Chondrocyte (in vitro differentiated cells): Measurements from ENCODE around the gene VDAC1. TPM values are rescaled to one million over a fixed set of nuclear protein-coding genes. Genes with fewer than 3 reads are reported as not detected.
A peak's percentile ranks its signal among the peaks of the same experiment; 100 is the strongest.
"Not testable (repeated sequence)": the region's sequence is repeated elsewhere in the genome, so short reads cannot be mapped to it uniquely, and the experiment has no call there.

Source experiments
- DNase-seq: peaks from one replicate; pipeline ENCODE4 v3.0.0; 2021; ENCODE audit warnings: mixed read lengths, low spot score
- H3K27ac Mint-ChIP-seq: one replicate; pipeline ENCODE4 v1.8.0; 2021; ENCODE audit warnings: mild to moderate bottlenecking, moderate library complexity, mixed read lengths; ENCODE audit not compliant: unreplicated experiment
- H3K27me3 Mint-ChIP-seq: 2 replicates; pipeline ENCODE4 v1.8.0; 2021; ENCODE audit warnings: low read depth, mixed read lengths
- H3K36me3 Mint-ChIP-seq: 2 replicates; pipeline ENCODE4 v1.8.0; 2021; ENCODE audit warnings: low read depth, mixed read lengths
- H3K4me1 Mint-ChIP-seq: 2 replicates; pipeline ENCODE4 v1.8.0; 2021; ENCODE audit warnings: low read depth, mild to moderate bottlenecking, mixed read lengths
- H3K4me3 Mint-ChIP-seq: one replicate; pipeline ENCODE4 v1.8.0; 2021; ENCODE audit warnings: mild to moderate bottlenecking, moderate library complexity, mixed read lengths; ENCODE audit not compliant: unreplicated experiment
- H3K9me3 Mint-ChIP-seq: 2 replicates; pipeline ENCODE4 v1.8.0; 2021; ENCODE audit warnings: low read depth, mixed read lengths
- CTCF ChIP-seq: fragments of 200-600 bp; sonication (generic); IDR thresholded peaks from 2 replicates; pipeline ENCODE4 v1.5.0; 2021; ENCODE audit warnings: antibody characterized with exemption, mild to moderate bottlenecking, moderate library complexity
- total RNA-seq: library from RNA; stranded (reverse); gene quantifications from 3 replicates; pipeline ENCODE4 v1.2.1, GENCODE V29; 2021

VDAC1 gene
- total RNA-seq, 1 donor from 2014 or later: 138 TPM

- Mint-ChIP-seq H3K27ac (no peak overlapping the region), H3K27me3 (no peaks in the 10 kb centered on the region), H3K4me3 (no peak overlapping the region)
These were observed 47.2 kb downstream of the VDAC1 start for GRCh38 chr5:133957591-133957990.

GRCh38 chr5:133957080-133957479 lies 47.7 kb downstream of the VDAC1 start:
- peaks cover 16% of the 10 kb centered on the region for H3K36me3 Mint-ChIP-seq
- peaks cover 40% of the 10 kb centered on the region for H3K4me1 Mint-ChIP-seq
- no peak for TF ChIP-seq CTCF
- H3K9me3 Mint-ChIP-seq: no peaks in the 10 kb centered on the region
- H3K27me3 Mint-ChIP-seq: no peaks in the 10 kb centered on the region
- peak overlapping the region; percentile 27 for H3K27ac Mint-ChIP-seq
- H3K4me3 Mint-ChIP-seq: no peak overlapping the region
- DNase-seq: no peak

More at GRCh38 chr5:133957591-133957990, 47.2 kb downstream of the VDAC1 start:
- Mint-ChIP-seq H3K36me3 (peaks cover 16% of the 10 kb centered on the region), H3K4me1 (peaks cover 40% of the 10 kb centered on the region), H3K9me3 (no peaks in the 10 kb centered on the region)
- no peak for TF ChIP-seq CTCF
- no peak for DNase-seq

- not testable (repeated sequence) for H3K27ac Mint-ChIP-seq, H3K27me3 Mint-ChIP-seq, H3K4me3 Mint-ChIP-seq, H3K9me3 Mint-ChIP-seq, DNase-seq
- Mint-ChIP-seq H3K36me3 (peaks cover 16% of the 10 kb centered on the region), H3K4me1 (peaks cover 38% of the 10 kb centered on the region)
These were observed 48.6 kb downstream of the VDAC1 start for GRCh38 chr5:133956196-133956595.

- TF ChIP-seq CTCF: no peak
- H3K4me3 Mint-ChIP-seq: no peak overlapping the region
- peaks cover 11% of the 10 kb centered on the region for H3K36me3 Mint-ChIP-seq
- peaks cover 26% of the 10 kb centered on the region for H3K4me1 Mint-ChIP-seq
- H3K9me3 Mint-ChIP-seq: no peaks in the 10 kb centered on the region
- H3K27ac Mint-ChIP-seq: peak overlapping the region; percentile 94
- DNase-seq: no peak
- no peaks in the 10 kb centered on the region for H3K27me3 Mint-ChIP-seq
These were observed 51.1 kb downstream of the VDAC1 start for GRCh38 chr5:133953568-133954145.

- no peak overlapping the region for H3K4me3 Mint-ChIP-seq
- H3K4me1 Mint-ChIP-seq: peaks cover 26% of the 10 kb centered on the region
- no peaks in the 10 kb centered on the region for H3K9me3 Mint-ChIP-seq
- H3K36me3 Mint-ChIP-seq: peaks cover 11% of the 10 kb centered on the region
- no peak for DNase-seq
- no peak for TF ChIP-seq CTCF
- H3K27ac Mint-ChIP-seq: peak overlapping the region; percentile 94
- no peaks in the 10 kb centered on the region for H3K27me3 Mint-ChIP-seq
These were observed 51.8 kb downstream of the VDAC1 start for GRCh38 chr5:133952729-133953567.
